ENCODE measurements around the gene PLSCR2.
"Not testable (repeated sequence)": the region's sequence is repeated elsewhere in the genome, so short reads cannot be mapped to it uniquely, and the experiment has no call there.

The PLSCR2 gene

GRCh38 chr3:146493221-146493620 is 23.9 kb upstream of the PLSCR2 start:
- no peak for DNase-seq (ENCODE audit: extremely low spot score)
- TF ChIP-seq NFRKB (IDR thresholded peaks at IDR 0.05), result no peak
- TF ChIP-seq BHLHE40 (IDR thresholded peaks at IDR 0.05; ENCODE audit: borderline replicate concordance), result no peak
- TF ChIP-seq CTBP1 (IDR thresholded peaks at IDR 0.05; ENCODE audit: borderline replicate concordance), result no peak
- no peak for TF ChIP-seq FOXK2 (IDR thresholded peaks at IDR 0.05)
- TF ChIP-seq FOXM1 (IDR thresholded peaks at IDR 0.05; ENCODE audit: borderline replicate concordance), result no peak
- TF ChIP-seq ZNF384 (IDR thresholded peaks at IDR 0.05), result no peak
- no peak for TF ChIP-seq FOXA1 (IDR thresholded peaks at IDR 0.05)
- POLR2A ChIA-PET, result no interaction called here
- CTCF ChIA-PET, result no interaction called here

- ChIA-PET POLR2A (no interaction called here), CTCF (no interaction called here)
- TF ChIP-seq FOXK2 (IDR thresholded peaks at IDR 0.05) (no peak), PKNOX1 (IDR thresholded peaks at IDR 0.05) (no peak), HDGF (IDR thresholded peaks at IDR 0.05; ENCODE audit: borderline replicate concordance) (no peak), CTBP1 (IDR thresholded peaks at IDR 0.05; ENCODE audit: borderline replicate concordance) (no peak), SUZ12 (IDR thresholded peaks at IDR 0.05) (no peak)
- DNase-seq (ENCODE audit: extremely low spot score), result no peak
These were observed 21.9 kb upstream of the PLSCR2 start for GRCh38 chr3:146491303-146491702.

- TF ChIP-seq SP1 (IDR thresholded peaks at IDR 0.05), result no peak
- TF ChIP-seq FOXK2 (IDR thresholded peaks at IDR 0.05), result no peak
- no peak for TF ChIP-seq FOXM1 (IDR thresholded peaks at IDR 0.05; ENCODE audit: borderline replicate concordance)
- TF ChIP-seq BHLHE40 (IDR thresholded peaks at IDR 0.05; ENCODE audit: borderline replicate concordance), result no peak
- no peak for TF ChIP-seq LEF1 (IDR thresholded peaks at IDR 0.05; ENCODE audit: borderline replicate concordance)
- no peak for TF ChIP-seq ELF4 (IDR thresholded peaks at IDR 0.05)
- ChIA-PET CTCF (no interaction called here), POLR2A (no interaction called here)
- no peak for DNase-seq (ENCODE audit: extremely low spot score)
These were observed 15.9 kb upstream of the PLSCR2 start for GRCh38 chr3:146485297-146485696.

- CTCF ChIA-PET, result no interaction called here
These were observed 6.9 kb upstream of the PLSCR2 start for GRCh38 chr3:146476094-146476740.

GRCh38 chr3:146474976-146475375 is 5.6 kb upstream of the PLSCR2 start:
- CTCF ChIA-PET; POLR2A ChIA-PET; DNase-seq (ENCODE audit: extremely low spot score): not testable (repeated sequence)

More at GRCh38 chr3:146476094-146476740, 6.9 kb upstream of the PLSCR2 start:
- POLR2A ChIA-PET, result no interaction called here
- no peak for TF ChIP-seq TARDBP (IDR thresholded peaks at IDR 0.05)
- no peak for DNase-seq (ENCODE audit: extremely low spot score)

GRCh38 chr3:146473726-146474125 is 4.4 kb upstream of the PLSCR2 start:
- ChIA-PET POLR2A (no interaction called here), CTCF (no interaction called here)
- DNase-seq (ENCODE audit: extremely low spot score), result no peak
- TF ChIP-seq NFRKB (IDR thresholded peaks at IDR 0.05) (no peak), FOXM1 (IDR thresholded peaks at IDR 0.05; ENCODE audit: borderline replicate concordance) (no peak), SUZ12 (IDR thresholded peaks at IDR 0.05) (no peak), L3MBTL2 (conservative IDR thresholded peaks at IDR 0.05) (no peak), ELF4 (IDR thresholded peaks at IDR 0.05) (no peak)

- ChIA-PET POLR2A (no interaction called here), CTCF (no interaction called here)
- no peak for DNase-seq (ENCODE audit: extremely low spot score)
- TF ChIP-seq SP1 (IDR thresholded peaks at IDR 0.05) (no peak), LEF1 (IDR thresholded peaks at IDR 0.05; ENCODE audit: borderline replicate concordance) (no peak), NFRKB (IDR thresholded peaks at IDR 0.05) (no peak), FOXM1 (IDR thresholded peaks at IDR 0.05; ENCODE audit: borderline replicate concordance) (no peak)
These were observed 3.2 kb upstream of the PLSCR2 start for GRCh38 chr3:146472611-146473010.

GRCh38 chr3:146471012-146471411 is 1.7 kb upstream of the PLSCR2 start:
- ChIA-PET POLR2A (no interaction called here), CTCF (no interaction called here)
- no peak for DNase-seq (ENCODE audit: extremely low spot score)
- TF ChIP-seq LEF1 (IDR thresholded peaks at IDR 0.05; ENCODE audit: borderline replicate concordance), result no peak
- TF ChIP-seq L3MBTL2 (conservative IDR thresholded peaks at IDR 0.05), result no peak
- TF ChIP-seq SP1 (IDR thresholded peaks at IDR 0.05), result no peak
- TF ChIP-seq SUZ12 (IDR thresholded peaks at IDR 0.05), result no peak
- TF ChIP-seq ARNT (IDR thresholded peaks at IDR 0.05), result no peak
- TF ChIP-seq HDGF (IDR thresholded peaks at IDR 0.05; ENCODE audit: borderline replicate concordance), result no peak
- no peak for TF ChIP-seq ELF4 (IDR thresholded peaks at IDR 0.05)
- no peak for TF ChIP-seq BHLHE40 (IDR thresholded peaks at IDR 0.05; ENCODE audit: borderline replicate concordance)
- TF ChIP-seq CTBP1 (IDR thresholded peaks at IDR 0.05; ENCODE audit: borderline replicate concordance), result no peak
- TF ChIP-seq NFRKB (IDR thresholded peaks at IDR 0.05), result no peak
- TF ChIP-seq TARDBP (IDR thresholded peaks at IDR 0.05), result no peak

- DNase-seq (ENCODE audit: extremely low spot score), result no peak
- TF ChIP-seq FOXM1 (IDR thresholded peaks at IDR 0.05; ENCODE audit: borderline replicate concordance) (no peak), LEF1 (IDR thresholded peaks at IDR 0.05; ENCODE audit: borderline replicate concordance) (no peak), ARNT (IDR thresholded peaks at IDR 0.05) (no peak), CTBP1 (IDR thresholded peaks at IDR 0.05; ENCODE audit: borderline replicate concordance) (no peak)
- ChIA-PET CTCF (no interaction called here), POLR2A (no interaction called here)
These were observed 1.1 kb upstream of the PLSCR2 start for GRCh38 chr3:146470425-146470990.
